HEK293 (cell line): ENCODE results near the gene MACROD1.

Source experiments
- KLF17 ChIP-seq: fragments of 450-650 bp; formaldehyde crosslinking; IDR thresholded peaks from 2 replicates; pipeline ENCODE4 v1.5.1; 2016; ENCODE audit warnings: missing biosample characterization, missing genetic modification characterization
- SCRT2 ChIP-seq: fragments of 450-650 bp; formaldehyde crosslinking; IDR thresholded peaks from 2 replicates; pipeline ENCODE4 v1.5.1; 2016; ENCODE audit warnings: missing biosample characterization, missing genetic modification characterization
- ZEB2 ChIP-seq: fragments of 450-650 bp; formaldehyde crosslinking; IDR thresholded peaks from 2 replicates; pipeline ENCODE4 v1.5.1; 2016; ENCODE audit warnings: missing biosample characterization, missing genetic modification characterization
- ZNF146 ChIP-seq: fragments of 450-650 bp; formaldehyde crosslinking; IDR thresholded peaks from 2 replicates; pipeline ENCODE4 v1.5.1; 2016; ENCODE audit warnings: missing biosample characterization, missing genetic modification characterization
- ZNF18 ChIP-seq: fragments of 450-650 bp; formaldehyde crosslinking; IDR thresholded peaks from 2 replicates; pipeline ENCODE4 v1.5.1; 2016; ENCODE audit warnings: missing biosample characterization, missing genetic modification characterization
- ZNF2 ChIP-seq: fragments of 450-650 bp; formaldehyde crosslinking; IDR thresholded peaks from 2 replicates; pipeline ENCODE4 v1.5.1; 2016; ENCODE audit warnings: missing biosample characterization, missing genetic modification characterization
- ZNF335 ChIP-seq: fragments of 450-650 bp; formaldehyde crosslinking; conservative IDR thresholded peaks from 2 replicates; pipeline ENCODE4 v1.5.1; 2016; ENCODE audit warnings: missing biosample characterization, missing genetic modification characterization
- ZNF449 ChIP-seq: fragments of 450-650 bp; formaldehyde crosslinking; IDR thresholded peaks from 2 replicates; pipeline ENCODE4 v1.5.1; 2017; ENCODE audit warnings: missing biosample characterization, mild to moderate bottlenecking, missing genetic modification characterization, moderate library complexity
- ZNF514 ChIP-seq: fragments of 450-650 bp; formaldehyde crosslinking; IDR thresholded peaks from 2 replicates; pipeline ENCODE4 v1.5.1; 2016; ENCODE audit warnings: missing biosample characterization, missing genetic modification characterization
- ZNF521 ChIP-seq: fragments of 450-650 bp; formaldehyde crosslinking; IDR thresholded peaks from 2 replicates; pipeline ENCODE4 v1.5.1; 2017; ENCODE audit warnings: missing biosample characterization, mild to moderate bottlenecking, missing genetic modification characterization
- ZNF555 ChIP-seq: fragments of 450-650 bp; formaldehyde crosslinking; conservative IDR thresholded peaks from 2 replicates; pipeline ENCODE4 v1.5.1; 2017; ENCODE audit warnings: missing biosample characterization, mild to moderate bottlenecking, missing genetic modification characterization, inconsistent platforms
- ZNF785 ChIP-seq: fragments of 450-650 bp; formaldehyde crosslinking; IDR thresholded peaks from 2 replicates; pipeline ENCODE4 v1.5.1; 2016; ENCODE audit warnings: missing biosample characterization, missing genetic modification characterization
- TF ChIP-seq, protein P1 (sequence below): fragments of 450-650 bp; formaldehyde crosslinking; IDR thresholded peaks from 2 replicates; pipeline ENCODE4 v1.5.1; 2016; ENCODE audit warnings: missing biosample characterization, missing genetic modification characterization
- TF ChIP-seq, protein P2 (sequence below): fragments of 450-650 bp; formaldehyde crosslinking; IDR thresholded peaks from 2 replicates; pipeline ENCODE4 v1.5.1; 2017; ENCODE audit warnings: missing biosample characterization, missing genetic modification characterization
- TF ChIP-seq, protein P3 (sequence below): fragments of 450-650 bp; formaldehyde crosslinking; IDR thresholded peaks from 2 replicates; pipeline ENCODE4 v1.5.1; 2016; ENCODE audit warnings: missing biosample characterization, missing genetic modification characterization
- TF ChIP-seq, protein P4 (sequence below): fragments of 450-650 bp; IDR thresholded peaks from 2 replicates; pipeline ENCODE4 v1.5.1; 2018; ENCODE audit warnings: missing biosample characterization, mild to moderate bottlenecking, missing genetic modification characterization
- TF ChIP-seq, protein P5 (sequence below): fragments of 450-650 bp; formaldehyde crosslinking; IDR thresholded peaks from 2 replicates; pipeline ENCODE4 v1.5.1; 2017; ENCODE audit warnings: missing biosample characterization, missing genetic modification characterization
- TF ChIP-seq, protein P6 (sequence below): fragments of 450-650 bp; formaldehyde crosslinking; IDR thresholded peaks from 2 replicates; pipeline ENCODE4 v1.5.1; 2017; ENCODE audit warnings: missing biosample characterization, missing genetic modification characterization

The MACROD1 gene

DNA sequence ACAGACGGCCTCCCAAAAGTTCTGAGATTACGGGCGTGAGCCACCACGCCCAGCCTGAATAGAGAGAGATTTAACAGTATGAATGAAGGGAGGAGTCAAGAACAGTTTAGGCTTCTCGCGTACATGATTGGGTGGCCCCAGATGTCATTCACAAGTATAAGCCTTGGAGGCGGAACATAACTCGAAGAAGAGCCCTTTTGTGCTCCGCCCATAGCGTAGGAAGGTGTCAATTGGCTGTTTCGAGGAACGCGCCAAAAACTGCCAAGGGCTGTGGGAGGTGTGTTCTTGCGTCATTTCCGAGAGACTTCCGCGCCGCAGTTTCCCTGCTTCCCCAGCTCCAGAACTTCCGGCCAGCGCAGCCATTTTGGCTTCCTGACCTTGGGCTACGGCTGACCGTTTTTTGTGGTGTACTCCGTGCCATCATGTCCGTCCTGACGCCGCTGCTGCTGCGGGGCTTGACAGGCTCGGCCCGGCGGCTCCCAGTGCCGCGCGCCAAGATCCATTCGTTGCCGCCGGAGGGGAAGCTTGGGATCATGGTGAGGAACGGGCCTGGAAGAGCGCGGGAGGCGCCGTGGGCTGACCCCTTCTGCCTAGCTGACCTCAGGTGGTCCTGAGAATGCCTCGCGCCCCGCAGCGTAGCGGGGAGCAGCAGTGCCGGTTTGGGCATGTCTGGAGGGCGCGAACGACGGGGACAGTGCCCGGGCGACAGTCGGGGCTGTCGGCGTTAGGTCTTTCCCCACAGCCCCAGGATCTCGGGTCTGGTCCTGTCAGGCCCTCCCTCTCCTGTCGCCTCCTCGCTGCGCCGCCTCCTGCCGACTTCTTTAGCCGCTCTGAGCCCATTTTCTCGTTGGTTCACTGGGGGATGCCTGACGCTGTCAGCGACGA lies 191.4 kb downstream of the MACROD1 start, which contains the start of gene COX8A (continued):
- TF ChIP-seq, protein P1, sequence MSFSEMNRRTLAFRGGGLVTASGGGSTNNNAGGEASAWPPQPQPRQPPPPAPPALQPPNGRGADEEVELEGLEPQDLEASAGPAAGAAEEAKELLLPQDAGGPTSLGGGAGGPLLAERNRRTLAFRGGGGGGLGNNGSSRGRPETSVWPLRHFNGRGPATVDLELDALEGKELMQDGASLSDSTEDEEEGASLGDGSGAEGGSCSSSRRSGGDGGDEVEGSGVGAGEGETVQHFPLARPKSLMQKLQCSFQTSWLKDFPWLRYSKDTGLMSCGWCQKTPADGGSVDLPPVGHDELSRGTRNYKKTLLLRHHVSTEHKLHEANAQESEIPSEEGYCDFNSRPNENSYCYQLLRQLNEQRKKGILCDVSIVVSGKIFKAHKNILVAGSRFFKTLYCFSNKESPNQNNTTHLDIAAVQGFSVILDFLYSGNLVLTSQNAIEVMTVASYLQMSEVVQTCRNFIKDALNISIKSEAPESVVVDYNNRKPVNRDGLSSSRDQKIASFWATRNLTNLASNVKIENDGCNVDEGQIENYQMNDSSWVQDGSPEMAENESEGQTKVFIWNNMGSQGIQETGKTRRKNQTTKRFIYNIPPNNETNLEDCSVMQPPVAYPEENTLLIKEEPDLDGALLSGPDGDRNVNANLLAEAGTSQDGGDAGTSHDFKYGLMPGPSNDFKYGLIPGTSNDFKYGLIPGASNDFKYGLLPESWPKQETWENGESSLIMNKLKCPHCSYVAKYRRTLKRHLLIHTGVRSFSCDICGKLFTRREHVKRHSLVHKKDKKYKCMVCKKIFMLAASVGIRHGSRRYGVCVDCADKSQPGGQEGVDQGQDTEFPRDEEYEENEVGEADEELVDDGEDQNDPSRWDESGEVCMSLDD (tag by site-specific recombination): peak; percentile 39; the same call in 1 of the 2 replicates
- TF ChIP-seq, protein P2, sequence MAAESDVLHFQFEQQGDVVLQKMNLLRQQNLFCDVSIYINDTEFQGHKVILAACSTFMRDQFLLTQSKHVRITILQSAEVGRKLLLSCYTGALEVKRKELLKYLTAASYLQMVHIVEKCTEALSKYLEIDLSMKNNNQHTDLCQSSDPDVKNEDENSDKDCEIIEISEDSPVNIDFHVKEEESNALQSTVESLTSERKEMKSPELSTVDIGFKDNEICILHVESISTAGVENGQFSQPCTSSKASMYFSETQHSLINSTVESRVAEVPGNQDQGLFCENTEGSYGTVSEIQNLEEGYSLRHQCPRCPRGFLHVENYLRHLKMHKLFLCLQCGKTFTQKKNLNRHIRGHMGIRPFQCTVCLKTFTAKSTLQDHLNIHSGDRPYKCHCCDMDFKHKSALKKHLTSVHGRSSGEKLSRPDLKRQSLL (tag by site-specific recombination): no peak
- no peak for TF ChIP-seq ZNF18 (tag by site-specific recombination)
- TF ChIP-seq, protein P3, sequence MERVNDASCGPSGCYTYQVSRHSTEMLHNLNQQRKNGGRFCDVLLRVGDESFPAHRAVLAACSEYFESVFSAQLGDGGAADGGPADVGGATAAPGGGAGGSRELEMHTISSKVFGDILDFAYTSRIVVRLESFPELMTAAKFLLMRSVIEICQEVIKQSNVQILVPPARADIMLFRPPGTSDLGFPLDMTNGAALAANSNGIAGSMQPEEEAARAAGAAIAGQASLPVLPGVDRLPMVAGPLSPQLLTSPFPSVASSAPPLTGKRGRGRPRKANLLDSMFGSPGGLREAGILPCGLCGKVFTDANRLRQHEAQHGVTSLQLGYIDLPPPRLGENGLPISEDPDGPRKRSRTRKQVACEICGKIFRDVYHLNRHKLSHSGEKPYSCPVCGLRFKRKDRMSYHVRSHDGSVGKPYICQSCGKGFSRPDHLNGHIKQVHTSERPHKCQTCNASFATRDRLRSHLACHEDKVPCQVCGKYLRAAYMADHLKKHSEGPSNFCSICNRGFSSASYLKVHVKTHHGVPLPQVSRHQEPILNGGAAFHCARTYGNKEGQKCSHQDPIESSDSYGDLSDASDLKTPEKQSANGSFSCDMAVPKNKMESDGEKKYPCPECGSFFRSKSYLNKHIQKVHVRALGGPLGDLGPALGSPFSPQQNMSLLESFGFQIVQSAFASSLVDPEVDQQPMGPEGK (tag by site-specific recombination): 0 out of 2 replicates have a peak, but pooled peaks have one; percentile 46
- TF ChIP-seq, protein P4, sequence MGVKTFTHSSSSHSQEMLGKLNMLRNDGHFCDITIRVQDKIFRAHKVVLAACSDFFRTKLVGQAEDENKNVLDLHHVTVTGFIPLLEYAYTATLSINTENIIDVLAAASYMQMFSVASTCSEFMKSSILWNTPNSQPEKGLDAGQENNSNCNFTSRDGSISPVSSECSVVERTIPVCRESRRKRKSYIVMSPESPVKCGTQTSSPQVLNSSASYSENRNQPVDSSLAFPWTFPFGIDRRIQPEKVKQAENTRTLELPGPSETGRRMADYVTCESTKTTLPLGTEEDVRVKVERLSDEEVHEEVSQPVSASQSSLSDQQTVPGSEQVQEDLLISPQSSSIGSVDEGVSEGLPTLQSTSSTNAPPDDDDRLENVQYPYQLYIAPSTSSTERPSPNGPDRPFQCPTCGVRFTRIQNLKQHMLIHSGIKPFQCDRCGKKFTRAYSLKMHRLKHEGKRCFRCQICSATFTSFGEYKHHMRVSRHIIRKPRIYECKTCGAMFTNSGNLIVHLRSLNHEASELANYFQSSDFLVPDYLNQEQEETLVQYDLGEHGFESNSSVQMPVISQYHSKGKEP: no peak
- no peak for TF ChIP-seq ZNF785 (tag by site-specific recombination)
- TF ChIP-seq ZNF514 (tag by site-specific recombination): no peak
- TF ChIP-seq, protein P5, sequence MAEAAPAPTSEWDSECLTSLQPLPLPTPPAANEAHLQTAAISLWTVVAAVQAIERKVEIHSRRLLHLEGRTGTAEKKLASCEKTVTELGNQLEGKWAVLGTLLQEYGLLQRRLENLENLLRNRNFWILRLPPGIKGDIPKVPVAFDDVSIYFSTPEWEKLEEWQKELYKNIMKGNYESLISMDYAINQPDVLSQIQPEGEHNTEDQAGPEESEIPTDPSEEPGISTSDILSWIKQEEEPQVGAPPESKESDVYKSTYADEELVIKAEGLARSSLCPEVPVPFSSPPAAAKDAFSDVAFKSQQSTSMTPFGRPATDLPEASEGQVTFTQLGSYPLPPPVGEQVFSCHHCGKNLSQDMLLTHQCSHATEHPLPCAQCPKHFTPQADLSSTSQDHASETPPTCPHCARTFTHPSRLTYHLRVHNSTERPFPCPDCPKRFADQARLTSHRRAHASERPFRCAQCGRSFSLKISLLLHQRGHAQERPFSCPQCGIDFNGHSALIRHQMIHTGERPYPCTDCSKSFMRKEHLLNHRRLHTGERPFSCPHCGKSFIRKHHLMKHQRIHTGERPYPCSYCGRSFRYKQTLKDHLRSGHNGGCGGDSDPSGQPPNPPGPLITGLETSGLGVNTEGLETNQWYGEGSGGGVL (tag by site-specific recombination): no peak
- TF ChIP-seq KLF17 (tag by site-specific recombination): peak; percentile 28; the same call in 1 of the 2 replicates
- no peak for TF ChIP-seq ZNF521 (tag by site-specific recombination)
- TF ChIP-seq, protein P6, sequence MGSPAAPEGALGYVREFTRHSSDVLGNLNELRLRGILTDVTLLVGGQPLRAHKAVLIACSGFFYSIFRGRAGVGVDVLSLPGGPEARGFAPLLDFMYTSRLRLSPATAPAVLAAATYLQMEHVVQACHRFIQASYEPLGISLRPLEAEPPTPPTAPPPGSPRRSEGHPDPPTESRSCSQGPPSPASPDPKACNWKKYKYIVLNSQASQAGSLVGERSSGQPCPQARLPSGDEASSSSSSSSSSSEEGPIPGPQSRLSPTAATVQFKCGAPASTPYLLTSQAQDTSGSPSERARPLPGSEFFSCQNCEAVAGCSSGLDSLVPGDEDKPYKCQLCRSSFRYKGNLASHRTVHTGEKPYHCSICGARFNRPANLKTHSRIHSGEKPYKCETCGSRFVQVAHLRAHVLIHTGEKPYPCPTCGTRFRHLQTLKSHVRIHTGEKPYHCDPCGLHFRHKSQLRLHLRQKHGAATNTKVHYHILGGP (tag by site-specific recombination): peak; percentile 89
- peak; percentile 91 for TF ChIP-seq ZNF335 (tag by site-specific recombination)
- peak; percentile 64 for TF ChIP-seq ZEB2 (tag by site-specific recombination)
- peak; percentile 85 for TF ChIP-seq ZNF2
- no peak for TF ChIP-seq ZNF555 (tag by site-specific recombination)
- TF ChIP-seq SCRT2 (tag by site-specific recombination): no peak
- TF ChIP-seq ZNF449 (tag by site-specific recombination): peak; percentile 73; the same call in 1 of the 2 replicates
- 0 out of 2 replicates have a peak, but pooled peaks have one; percentile 12 for TF ChIP-seq ZNF146 (tag by site-specific recombination)
